Ishikawa (cell line): ENCODE measurements around the gene ARSB.

Experiments
- EGR1 ChIP-seq: IDR thresholded peaks from 2 replicates; pipeline ENCODE4 v1.6.1; 2012
- EP300 ChIP-seq: IDR thresholded peaks from 2 replicates; pipeline ENCODE4 v1.6.1; 2012; ENCODE audit warnings: borderline replicate concordance
- TAF1 ChIP-seq: IDR thresholded peaks from 2 replicates; pipeline ENCODE4 v1.6.1; 2012; ENCODE audit warnings: low read depth, mild to moderate bottlenecking

DNA sequence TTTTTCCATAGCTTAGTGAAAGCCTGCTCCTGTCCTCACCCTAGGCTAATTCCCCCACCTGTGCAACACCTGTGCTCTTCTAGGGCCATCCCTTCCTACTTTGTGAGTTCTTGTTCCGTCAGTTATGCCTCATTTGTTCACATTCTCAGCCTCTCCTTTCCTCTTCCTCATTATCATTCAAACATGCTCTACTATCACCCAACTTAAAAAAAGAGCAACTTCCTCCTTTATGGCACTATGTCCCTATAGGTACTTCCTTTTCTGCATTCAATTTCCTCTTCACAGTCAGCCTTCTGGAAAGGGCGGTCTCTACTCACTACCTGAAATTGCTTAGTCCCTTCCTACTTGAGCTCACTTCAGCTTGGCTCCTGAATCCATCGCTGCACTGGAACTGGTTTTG is 224.7 kb downstream of the ARSB start:
- no peak for TF ChIP-seq EP300
- no peak for TF ChIP-seq EGR1
- no peak for TF ChIP-seq TAF1
